M059J (cell line): ENCODE measurements around the gene NRCAM. TPM values are rescaled to one million over a fixed set of nuclear protein-coding genes. Genes with fewer than 3 reads are reported as not detected.

Experiments
- DNase-seq: peaks from one replicate; pipeline ENCODE4 v3.0.0-alpha.2; 2012; ENCODE audit warnings: low read depth
- total RNA-seq: library from RNA; depleted of rRNA; stranded (reverse); fragments of >200 nt; shearing (Covaris generic); gene quantifications from 2 replicates; pipeline ENCODE4 v1.2.3, GENCODE V29; 2014

Gene NRCAM
- total RNA-seq, 1 experiment from 2014 or later: 0.49 TPM

GRCh38 chr7:108132551-108133265, 323.5 kb downstream of the NRCAM start:
- peak; percentile 93 for DNase-seq

- DNase-seq: no peak
These were observed 326.0 kb downstream of the NRCAM start, which contains the start of gene LAMB4 for GRCh38 chr7:108130261-108130660. TSS of gene LAMB4 (minus strand) at chr7:108130361. CDS start at chr7:108123164, 7,197 bp downstream.

GRCh38 chr7:108129018-108129965, 326.9 kb downstream of the NRCAM start:
- no peak for DNase-seq

GRCh38 chr7:108128514-108128913, 327.7 kb downstream of the NRCAM start:
- no peak for DNase-seq

GRCh38 chr7:108127461-108127860, 328.8 kb downstream of the NRCAM start:
- DNase-seq: no peak

GRCh38 chr7:108124820-108125219, 331.4 kb downstream of the NRCAM start:
- DNase-seq: no peak

- no peak for DNase-seq
These were observed 334.1 kb downstream of the NRCAM start for GRCh38 chr7:108122181-108122580.

GRCh38 chr7:108120933-108121332, 335.3 kb downstream of the NRCAM start:
- no peak for DNase-seq

GRCh38 chr7:108120196-108120595, 336.0 kb downstream of the NRCAM start:
- no peak for DNase-seq

- DNase-seq: no peak
These were observed 337.3 kb downstream of the NRCAM start for GRCh38 chr7:108118959-108119358.

- peak; percentile 46 for DNase-seq
These were observed 342.0 kb downstream of the NRCAM start for GRCh38 chr7:108114117-108114841.

GRCh38 chr7:108112683-108113082, 343.6 kb downstream of the NRCAM start:
- no peak for DNase-seq

- DNase-seq: peak; percentile 37
These were observed 346.9 kb downstream of the NRCAM start for GRCh38 chr7:108109221-108109908.

GRCh38 chr7:108108131-108108530, 348.1 kb downstream of the NRCAM start:
- DNase-seq: no peak

- no peak for DNase-seq
These were observed 351.9 kb downstream of the NRCAM start for GRCh38 chr7:108104324-108104723.

GRCh38 chr7:108103558-108104298, 352.5 kb downstream of the NRCAM start:
- DNase-seq: no peak

GRCh38 chr7:108102671-108103312, 353.4 kb downstream of the NRCAM start:
- no peak for DNase-seq

- no peak for DNase-seq
These were observed 354.5 kb downstream of the NRCAM start for GRCh38 chr7:108101759-108102158.

- DNase-seq: no peak
These were observed 356.5 kb downstream of the NRCAM start for GRCh38 chr7:108099713-108100112.

- DNase-seq: no peak
These were observed 358.5 kb downstream of the NRCAM start for GRCh38 chr7:108097703-108098102.
